ENCODE results near the gene PDGFRA. TPM values are rescaled to one million over a fixed set of nuclear protein-coding genes. Genes with fewer than 3 reads are reported as not detected.

Gene PDGFRA
- polyA plus RNA-seq, 1 donor from 2014 or later = 0.43 TPM

- Histone ChIP-seq H2AFZ (ENCODE audit: low read depth, low read length) (no peak overlapping the region), H3K79me2 (replicated peaks; ENCODE audit: insufficient read depth, low read length) (no peaks in the 10 kb centered on the region), H4K20me1 (ENCODE audit: insufficient read depth) (no peaks in the 10 kb centered on the region), H3K27ac (ENCODE audit: low read length) (no peak overlapping the region), H3K9ac (ENCODE audit: low read length) (no peak overlapping the region), H3K9me2 (ENCODE audit: insufficient read depth, low read length) (no peaks in the 10 kb centered on the region), H3K9me3 (ENCODE audit: low read length) (no peaks in the 10 kb centered on the region), H3K4me3 (ENCODE audit: low read length) (no peak overlapping the region), H3K4me2 (ENCODE audit: low read length) (no peak overlapping the region), H3K36me3 (ENCODE audit: insufficient read depth, low read length) (no peaks in the 10 kb centered on the region), H3F3A (ENCODE audit: insufficient read depth, low read length, poor library complexity, severe bottlenecking) (no peaks in the 10 kb centered on the region), H3K27me3 (ENCODE audit: insufficient read depth, low read depth, low read length) (no peaks in the 10 kb centered on the region)
- no peak for TF ChIP-seq CTCF (IDR thresholded peaks at IDR 0.05; ENCODE audit: poor library complexity, severe bottlenecking)
- TF ChIP-seq EP300 (conservative IDR thresholded peaks at IDR 0.05; ENCODE audit: poor library complexity, severe bottlenecking) = no peak
- no peak for TF ChIP-seq MXI1 (conservative IDR thresholded peaks at IDR 0.05; ENCODE audit: poor library complexity, severe bottlenecking)
These were observed 27.7 kb downstream of the PDGFRA start for GRCh38 chr4:54256491-54257486.

GRCh38 chr4:54265366-54265765 is 36.3 kb downstream of the PDGFRA start:
- no peak overlapping the region for H3K9ac ChIP-seq (ENCODE audit: low read length)
- H3K4me2 ChIP-seq (ENCODE audit: low read length) = no peak overlapping the region
- no peaks in the 10 kb centered on the region for H3K27me3 ChIP-seq (ENCODE audit: insufficient read depth, low read depth, low read length)
- no peaks in the 10 kb centered on the region for H3F3A ChIP-seq (ENCODE audit: insufficient read depth, low read length, poor library complexity, severe bottlenecking)
- no peaks in the 10 kb centered on the region for H3K9me2 ChIP-seq (ENCODE audit: insufficient read depth, low read length)
- no peak overlapping the region for H2AFZ ChIP-seq (ENCODE audit: low read depth, low read length)
- no peaks in the 10 kb centered on the region for H4K20me1 ChIP-seq (ENCODE audit: insufficient read depth)
- H3K27ac ChIP-seq (ENCODE audit: low read length) = no peak overlapping the region
- no peaks in the 10 kb centered on the region for H3K9me3 ChIP-seq (ENCODE audit: low read length)
- no peaks in the 10 kb centered on the region for H3K36me3 ChIP-seq (ENCODE audit: insufficient read depth, low read length)
- H3K79me2 ChIP-seq (replicated peaks; ENCODE audit: insufficient read depth, low read length) = no peaks in the 10 kb centered on the region
- TF ChIP-seq EZH2 (IDR thresholded peaks at IDR 0.05; ENCODE audit: borderline replicate concordance, insufficient read depth, low read length, poor library complexity, severe bottlenecking) (no peak), RAD21 (conservative IDR thresholded peaks at IDR 0.05) (no peak), SMC3 (conservative IDR thresholded peaks at IDR 0.05; ENCODE audit: poor library complexity) (no peak), EP300 (conservative IDR thresholded peaks at IDR 0.05; ENCODE audit: poor library complexity, severe bottlenecking) (no peak), POLR2AphosphoS5 (IDR thresholded peaks at IDR 0.05) (no peak)
- H3K4me3 ChIP-seq (ENCODE audit: low read length) = no peak overlapping the region

- Histone ChIP-seq H3K9ac (ENCODE audit: low read length) (no peak overlapping the region), H3K27me3 (ENCODE audit: insufficient read depth, low read depth, low read length) (no peaks in the 10 kb centered on the region), H3K9me3 (ENCODE audit: low read length) (no peaks in the 10 kb centered on the region), H4K20me1 (ENCODE audit: insufficient read depth) (no peaks in the 10 kb centered on the region), H3K36me3 (ENCODE audit: insufficient read depth, low read length) (no peaks in the 10 kb centered on the region), H3K4me3 (ENCODE audit: low read length) (no peak overlapping the region), H3K9me2 (ENCODE audit: insufficient read depth, low read length) (no peaks in the 10 kb centered on the region), H3F3A (ENCODE audit: insufficient read depth, low read length, poor library complexity, severe bottlenecking) (no peaks in the 10 kb centered on the region), H3K79me2 (replicated peaks; ENCODE audit: insufficient read depth, low read length) (no peaks in the 10 kb centered on the region), H2AFZ (ENCODE audit: low read depth, low read length) (no peak overlapping the region), H3K4me2 (ENCODE audit: low read length) (no peak overlapping the region), H3K27ac (ENCODE audit: low read length) (no peak overlapping the region)
- TF ChIP-seq SMC3 (conservative IDR thresholded peaks at IDR 0.05; ENCODE audit: poor library complexity) = no peak
- TF ChIP-seq EP300 (conservative IDR thresholded peaks at IDR 0.05; ENCODE audit: poor library complexity, severe bottlenecking) = no peak
- TF ChIP-seq CTCF (IDR thresholded peaks at IDR 0.05; ENCODE audit: poor library complexity, severe bottlenecking) = no peak
- TF ChIP-seq TAF1 (IDR thresholded peaks at IDR 0.05; ENCODE audit: low read depth) = no peak
- no peak for TF ChIP-seq RAD21 (conservative IDR thresholded peaks at IDR 0.05)
- no peak for TF ChIP-seq EZH2 (IDR thresholded peaks at IDR 0.05; ENCODE audit: borderline replicate concordance, insufficient read depth, low read length, poor library complexity, severe bottlenecking)
- no peak for TF ChIP-seq POLR2AphosphoS5 (IDR thresholded peaks at IDR 0.05)
- TF ChIP-seq REST (IDR thresholded peaks at IDR 0.05; ENCODE audit: borderline replicate concordance) = no peak
- no peak for TF ChIP-seq MXI1 (conservative IDR thresholded peaks at IDR 0.05; ENCODE audit: poor library complexity, severe bottlenecking)
These were observed 39.1 kb downstream of the PDGFRA start for GRCh38 chr4:54268151-54268550.

Data from neural cell (in vitro differentiated cells).